CD14-positive monocyte (primary cell): Measurements from ENCODE around the gene RPS6KA2. TPM values are rescaled to one million over a fixed set of nuclear protein-coding genes. Genes with fewer than 3 reads are reported as not detected.

Experiments
- DNase-seq, 3 donors: peaks; one replicate each; pipeline ENCODE4 v3.0.0-alpha.2; 2011 to 2022
- H2AFZ ChIP-seq: 2 replicates; pipeline ENCODE4 v1.6.0; 2012; ENCODE audit warnings: mild to moderate bottlenecking, low read depth, low read length, inconsistent platforms; ENCODE audit not compliant: insufficient read depth, poor library complexity, severe bottlenecking
- H3K27ac ChIP-seq, 2 donors: 1 replicate in 1 of 2; 2 replicates in 1 of 2; pipeline ENCODE4 v1.5.1; 2012 to 2013; ENCODE audit warnings: low read length in 2 of 2, control low read depth in 1 of 2, inconsistent platforms in 1 of 2, low read depth in 1 of 2, mild to moderate bottlenecking in 1 of 2
- H3K27me3 ChIP-seq, 2 donors: one replicate each; pipeline versions ENCODE4 v1.6.0 to v1.6.1; 2011 to 2013; ENCODE audit warnings: low read length in 2 of 2; ENCODE audit not compliant: control insufficient read depth in 2 of 2, insufficient read depth in 2 of 2
- H3K36me3 ChIP-seq, 2 donors: replicated peaks in 1 of 2; 1 replicate in 1 of 2; 2 replicates in 1 of 2; pipeline versions ENCODE4 v1.5.1 to v1.6.1; 2012 to 2013; ENCODE audit warnings: low read length in 2 of 2, control low read depth in 1 of 2, inconsistent platforms in 1 of 2, mild to moderate bottlenecking in 1 of 2; ENCODE audit not compliant: insufficient read depth in 2 of 2, control insufficient read depth in 1 of 2
- H3K4me1 ChIP-seq, 2 donors: 1 replicate in 1 of 2; 2 replicates in 1 of 2; pipeline versions ENCODE4 v1.5.1 to v1.6.1; 2012 to 2013; ENCODE audit warnings: low read length in 2 of 2, control low read depth in 1 of 2, inconsistent platforms in 1 of 2, mild to moderate bottlenecking in 1 of 2, moderate library complexity in 1 of 2; ENCODE audit not compliant: insufficient read depth in 2 of 2, control insufficient read depth in 1 of 2
- H3K4me2 ChIP-seq: replicated peaks from 2 replicates; pipeline ENCODE3; 2012; ENCODE audit warnings: low read length, moderate library complexity, mild to moderate bottlenecking; ENCODE audit not compliant: poor library complexity, severe bottlenecking; ENCODE audit errors: extremely low read depth
- H3K4me3 ChIP-seq, 3 experiments: fragments of 200-600 bp in 1 of 3; sonication (generic) in 1 of 3; replicated peaks in 1 of 3; 1 replicate in 2 of 3; 2 replicates in 1 of 3; pipeline ENCODE4 v1.5.1; 2011 to 2013; ENCODE audit warnings: low read length in 3 of 3, mild to moderate bottlenecking in 3 of 3, control low read depth in 2 of 3, low read depth in 2 of 3, inconsistent platforms in 1 of 3, moderate library complexity in 1 of 3
- H3K79me2 ChIP-seq: 2 replicates; pipeline ENCODE4 v1.6.0; 2012; ENCODE audit warnings: mild to moderate bottlenecking, control low read depth, inconsistent platforms, low read length, moderate library complexity; ENCODE audit not compliant: insufficient read depth
- H3K9ac ChIP-seq: 2 replicates; pipeline ENCODE4 v1.6.0; 2017; ENCODE audit warnings: low read length, mild to moderate bottlenecking; ENCODE audit not compliant: insufficient read depth, poor library complexity, severe bottlenecking
- H3K9me3 ChIP-seq, 2 donors: replicated peaks in 1 of 2; 1 replicate in 1 of 2; 2 replicates in 1 of 2; pipeline versions ENCODE4 v1.5.1 to v1.6.1; 2012 to 2013; ENCODE audit warnings: low read length in 2 of 2, control low read depth in 1 of 2; ENCODE audit not compliant: control insufficient read depth in 1 of 2, insufficient read depth in 1 of 2
- H4K20me1 ChIP-seq: 2 replicates; pipeline ENCODE4 v1.6.0; 2012; ENCODE audit warnings: mild to moderate bottlenecking, low read length, control low read depth, moderate library complexity; ENCODE audit not compliant: insufficient read depth
- H3K27ac Mint-ChIP-seq, 7 donors: one replicate each; pipeline ENCODE4 v1.8.0; 2020; ENCODE audit warnings: mild to moderate bottlenecking in 7 of 7, mixed read lengths in 7 of 7, moderate library complexity in 6 of 7, inconsistent platforms in 2 of 7
- H3K27me3 Mint-ChIP-seq, 3 donors: one replicate each; pipeline ENCODE4 v1.8.0; 2021 to 2022; ENCODE audit warnings: low read depth in 3 of 3, mild to moderate bottlenecking in 3 of 3, mixed read lengths in 3 of 3, moderate library complexity in 3 of 3, inconsistent platforms in 1 of 3
- H3K36me3 Mint-ChIP-seq, 2 donors: one replicate each; pipeline ENCODE4 v1.8.0; 2020; ENCODE audit warnings: mixed read lengths in 2 of 2, inconsistent platforms in 1 of 2, mild to moderate bottlenecking in 1 of 2
- H3K4me1 Mint-ChIP-seq: one replicate; pipeline ENCODE4 v1.8.0; 2020; ENCODE audit warnings: mild to moderate bottlenecking, mixed read lengths
- H3K4me3 Mint-ChIP-seq, 2 donors: one replicate each; pipeline ENCODE4 v1.8.0; 2020; ENCODE audit warnings: mild to moderate bottlenecking in 2 of 2, mixed read lengths in 2 of 2, moderate library complexity in 1 of 2
- H3K9me3 Mint-ChIP-seq, 7 donors: one replicate each; pipeline ENCODE4 v1.8.0; 2020 to 2022; ENCODE audit warnings: mixed read lengths in 7 of 7, mild to moderate bottlenecking in 6 of 7, moderate library complexity in 6 of 7, inconsistent platforms in 2 of 7
- CTCF ChIP-seq: fragments of 200-600 bp; IDR thresholded peaks from one replicate; pipeline ENCODE4 v1.8.0; 2022; ENCODE audit warnings: antibody characterized with exemption, mild to moderate bottlenecking
- WGBS: methylation state at CpG from one replicate; pipeline ENCODE4 v1.1.5; 2013; ENCODE audit warnings: missing lambda C conversion rate; ENCODE audit not compliant: insufficient coverage; 5-methylcytosine and 5-hydroxymethylcytosine counted together
- intact Hi-C, 2 donors: fragments of 100-400 bp; cut with micrococcal nuclease; formaldehyde crosslinking; loops; one replicate each; pipeline versions ENCODE4 v1.15.0 to v1.15.1; 2023
- polyA plus RNA-seq, 3 donors: library from polyadenylated mRNA; depleted of rRNA in 1 of 3; unstranded in 2 of 3; stranded (reverse) in 1 of 3; fragments of 300-500 nt in 2 of 3; fragments of >200 nt in 1 of 3; fragmentation: Illumina TruSeq in 2 of 3; gene quantifications; 1 replicate in 2 of 3; 2 replicates in 1 of 3; pipeline ENCODE4 v1.2.3, GENCODE V29; 2012 to 2021

Gene RPS6KA2
- polyA plus RNA-seq, 3 donors: 1.4 to 3.1 (median 1.9) TPM

DNA sequence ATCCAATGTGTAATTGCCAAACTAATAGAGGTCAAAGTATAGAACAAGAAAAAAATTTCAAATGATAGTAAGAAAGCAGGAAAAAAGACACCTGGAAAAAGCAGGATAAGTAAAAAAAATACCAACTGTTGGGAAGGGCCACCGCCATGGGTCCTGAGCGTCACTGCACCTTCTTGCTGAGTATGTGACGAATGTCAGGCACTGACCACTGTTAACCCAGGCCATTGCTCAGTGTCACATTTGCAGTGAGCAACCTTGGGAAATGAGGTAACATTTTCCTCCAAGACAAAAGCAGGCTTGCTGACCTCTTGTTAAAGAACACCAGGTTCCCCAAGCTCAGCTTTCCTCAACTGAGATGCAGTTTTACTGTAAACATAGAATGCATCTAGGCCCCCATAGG, 15.6 kb upstream of the RPS6KA2 start:
- Histone ChIP-seq H3K9ac (no peak overlapping the region), H2AFZ (no peak overlapping the region), H4K20me1 (no peaks in the 10 kb centered on the region), H3K27ac (no peak overlapping the region), H3K4me1 (peaks cover 6 to 9% of the 10 kb centered on the region in 2 donors), H3K27me3 (peaks cover 7 to 16% of the 10 kb centered on the region in 2 donors), H3K4me3 (no peak overlapping the region), H3K79me2 (no peaks in the 10 kb centered on the region), H3K4me2 (no peak overlapping the region), H3K36me3 (no peaks in the 10 kb centered on the region), H3K9me3 (no peaks in the 10 kb centered on the region)
- DNase-seq: no peak
- TF ChIP-seq CTCF: no peak
- 100% methylated on average over 3 of the region's 3 CpGs for WGBS
- intact Hi-C loops: no loop called here
- peaks cover 14% of the 10 kb centered on the region for H3K4me1 Mint-ChIP-seq
- H3K27me3 Mint-ChIP-seq: peaks cover 20 to 25% (median 22%) of the 10 kb centered on the region in 3 donors
- no peaks in the 10 kb centered on the region for H3K36me3 Mint-ChIP-seq
- no peak overlapping the region for H3K27ac Mint-ChIP-seq
- no peak overlapping the region for H3K4me3 Mint-ChIP-seq
- H3K9me3 Mint-ChIP-seq: peaks cover 0 to 18% (median 0%) of the 10 kb centered on the region in 7 donors

DNA sequence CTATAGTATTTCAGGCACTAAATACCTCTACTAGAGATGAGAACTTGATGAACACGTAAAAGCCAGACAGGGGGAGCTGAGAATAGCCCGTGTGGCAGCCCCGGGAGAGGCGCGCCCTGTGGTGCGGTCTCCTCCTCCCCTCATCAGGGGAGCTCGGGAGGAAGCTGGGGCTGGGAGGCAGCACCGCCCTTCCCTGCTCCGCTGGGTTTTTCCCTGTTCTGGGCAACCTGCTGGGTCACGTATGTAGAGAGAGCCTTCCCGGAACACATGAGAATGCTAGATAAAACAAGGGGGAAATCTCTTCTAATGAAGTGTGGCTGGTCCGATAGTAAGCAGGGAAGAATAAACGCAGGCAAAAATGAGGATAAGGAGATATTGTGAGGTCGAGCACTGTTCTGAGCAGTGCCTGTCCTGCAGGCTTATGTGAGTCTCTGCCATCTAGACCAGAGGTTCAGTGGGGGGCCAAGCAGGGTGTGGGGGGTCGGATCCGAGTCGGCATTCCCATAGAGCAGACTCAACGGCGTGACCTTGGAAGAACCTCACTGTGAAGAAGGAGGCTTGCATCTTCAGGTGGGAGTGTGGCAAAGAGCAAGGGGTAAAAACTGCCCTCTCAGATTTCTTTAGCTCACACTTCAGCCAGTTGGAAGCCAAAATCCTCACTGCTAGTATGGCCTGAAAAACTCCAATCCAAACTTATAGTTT, 13.4 kb upstream of the RPS6KA2 start:
- Histone ChIP-seq H3K27me3 (peaks cover 7 to 16% of the 10 kb centered on the region in 2 donors), H3K4me2 (no peak overlapping the region), H3K4me1 (peaks cover 6 to 9% of the 10 kb centered on the region in 2 donors), H3K4me3 (no peak overlapping the region), H3K9ac (no peak overlapping the region), H3K79me2 (no peaks in the 10 kb centered on the region), H3K36me3 (no peaks in the 10 kb centered on the region), H4K20me1 (no peaks in the 10 kb centered on the region), H3K27ac (no peak overlapping the region), H3K9me3 (no peaks in the 10 kb centered on the region), H2AFZ (no peak overlapping the region)
- no peaks in the 10 kb centered on the region for H3K36me3 Mint-ChIP-seq
- DNase-seq: peak in 1 of 3 donors; percentile 44
- H3K4me1 Mint-ChIP-seq: peaks cover 14% of the 10 kb centered on the region
- H3K4me3 Mint-ChIP-seq: peak overlapping the region in 1 of 2 donors; percentile 40
- 0% methylated on average over 5 of the region's 19 CpGs for WGBS
- TF ChIP-seq CTCF: no peak
- H3K27me3 Mint-ChIP-seq: peaks cover 17 to 26% (median 25%) of the 10 kb centered on the region in 3 donors
- intact Hi-C loops: no loop called here
- H3K27ac Mint-ChIP-seq: no peak overlapping the region
- H3K9me3 Mint-ChIP-seq: peaks cover 0 to 18% (median 0%) of the 10 kb centered on the region in 7 donors
